GM18873 (cell line): ENCODE results near the gene ZSWIM1.
A peak's percentile ranks its signal among the peaks of the same experiment; 100 is the strongest.
"Not testable (repeated sequence)": the region's sequence is repeated elsewhere in the genome, so short reads cannot be mapped to it uniquely, and the experiment has no call there.

Source experiments
- ATAC-seq: cut with Tn5 transposase; IDR thresholded peaks from one replicate; pipeline ENCODE4 v1.9.1; 2021; ENCODE audit warnings: mild to moderate bottlenecking, moderate library complexity, moderate number of reproducible peaks; ENCODE audit not compliant: unreplicated experiment, low FRiP score

The ZSWIM1 gene

GRCh38 chr20:45853484-45853883, 27.5 kb upstream of the ZSWIM1 start:
- ATAC-seq: no peak

- ATAC-seq: peak; percentile 95
Measured at GRCh38 chr20:45857114-45857881, 23.7 kb upstream of the ZSWIM1 start, which contains the start of the genes ACOT8 and ZSWIM3. Gene ACOT8, minus strand, starts transcription at chr20:45857392. Its CDS starts 77 bp downstream, at chr20:45857315. Gene ZSWIM3, plus strand, starts transcription at chr20:45857614. Its CDS starts 212 bp downstream, at chr20:45857826.

- ATAC-seq: no peak
Measured at GRCh38 chr20:45857882-45858216, 23.2 kb upstream of the ZSWIM1 start.

GRCh38 chr20:45859916-45860315, 21.1 kb upstream of the ZSWIM1 start:
- no peak for ATAC-seq

GRCh38 chr20:45860560-45861220, 20.3 kb upstream of the ZSWIM1 start:
- ATAC-seq: no peak

- no peak for ATAC-seq
Measured at GRCh38 chr20:45861221-45862075, 19.6 kb upstream of the ZSWIM1 start.

- no peak for ATAC-seq
Measured at GRCh38 chr20:45863543-45864470, 17.2 kb upstream of the ZSWIM1 start.

- no peak for ATAC-seq
Measured at GRCh38 chr20:45866454-45866853, 14.6 kb upstream of the ZSWIM1 start.

GRCh38 chr20:45867136-45867818, 13.8 kb upstream of the ZSWIM1 start:
- ATAC-seq: no peak

GRCh38 chr20:45867819-45868176, 13.2 kb upstream of the ZSWIM1 start:
- no peak for ATAC-seq

- no peak for ATAC-seq
Measured at GRCh38 chr20:45872626-45873025, 8.4 kb upstream of the ZSWIM1 start.

- no peak for ATAC-seq
Measured at GRCh38 chr20:45873409-45874103, 7.5 kb upstream of the ZSWIM1 start.

- ATAC-seq: not testable (repeated sequence)
Measured at GRCh38 chr20:45874104-45874481, 6.9 kb upstream of the ZSWIM1 start.

GRCh38 chr20:45874576-45874975, 6.5 kb upstream of the ZSWIM1 start:
- ATAC-seq: no peak

- no peak for ATAC-seq
Measured at GRCh38 chr20:45878076-45878761, 2.8 kb upstream of the ZSWIM1 start.

- ATAC-seq: no peak
Measured at GRCh38 chr20:45882469-45883099, 1.6 kb downstream of the ZSWIM1 start.

- no peak for ATAC-seq
Measured at GRCh38 chr20:45883100-45883469, 2.1 kb downstream of the ZSWIM1 start.
